SJSA1 (cell line): ENCODE results near the gene AKAP12. TPM values are rescaled to one million over a fixed set of nuclear protein-coding genes. Genes with fewer than 3 reads are reported as not detected.

Experiments
- DNase-seq, 2 experiments: peaks; one replicate each; pipeline ENCODE4 v3.0.0-alpha.2; 2015 to 2020; ENCODE audit warnings: low spot score in 2 of 2, low read depth in 1 of 2
- H3K27ac ChIP-seq: fragments of 250-450 bp; sonication (Bioruptor Pico); 2 replicates; pipeline ENCODE4 v1.5.1; 2020; ENCODE audit warnings: mild to moderate bottlenecking, moderate library complexity
- H3K27me3 ChIP-seq: fragments of 250-450 bp; sonication (Bioruptor Pico); replicated peaks from 2 replicates; pipeline ENCODE4 v1.5.1; 2020; ENCODE audit warnings: mild to moderate bottlenecking, moderate library complexity
- H3K36me3 ChIP-seq: fragments of 250-450 bp; sonication (Bioruptor Pico); 2 replicates; pipeline ENCODE4 v1.5.1; 2020; ENCODE audit warnings: mild to moderate bottlenecking
- H3K4me1 ChIP-seq: fragments of 250-450 bp; sonication (Bioruptor Pico); replicated peaks from 2 replicates; pipeline ENCODE4 v1.6.1; 2021; ENCODE audit warnings: mild to moderate bottlenecking
- H3K4me3 ChIP-seq: fragments of 250-450 bp; sonication (Bioruptor Pico); 2 replicates; pipeline ENCODE4 v1.5.1; 2020; ENCODE audit warnings: mild to moderate bottlenecking
- H3K9me3 ChIP-seq: fragments of 250-450 bp; sonication (Bioruptor Pico); replicated peaks from 2 replicates; pipeline ENCODE4 v1.5.1; 2020; ENCODE audit warnings: mild to moderate bottlenecking
- total RNA-seq: library from RNA; depleted of rRNA; stranded (reverse); fragments of >200 nt; shearing (Covaris generic); gene quantifications from 2 replicates; pipeline ENCODE4 v1.2.3, GENCODE V29; 2014

The AKAP12 gene
- total RNA-seq, 1 experiment from 2014 or later: 5.9 TPM

- no peaks in the 10 kb centered on the region for H3K4me1 ChIP-seq
- H3K36me3 ChIP-seq: no peaks in the 10 kb centered on the region
- H3K27me3 ChIP-seq: no peaks in the 10 kb centered on the region
- no peak overlapping the region for H3K27ac ChIP-seq
- no peak overlapping the region for H3K4me3 ChIP-seq
- no peak for DNase-seq
- H3K9me3 ChIP-seq: no peaks in the 10 kb centered on the region; the same call in 1 of the 2 replicates
Measured at GRCh38 chr6:151225919-151226318, 13.8 kb upstream of the AKAP12 start.

- Histone ChIP-seq H3K9me3 (no peaks in the 10 kb centered on the region), H3K36me3 (no peaks in the 10 kb centered on the region), H3K4me1 (no peaks in the 10 kb centered on the region), H3K27ac (no peak overlapping the region), H3K27me3 (no peaks in the 10 kb centered on the region), H3K4me3 (no peak overlapping the region)
- DNase-seq: no peak
Measured at GRCh38 chr6:151228788-151229400, 10.9 kb upstream of the AKAP12 start.

- no peaks in the 10 kb centered on the region for H3K4me1 ChIP-seq
- H3K27ac ChIP-seq: no peak overlapping the region
- no peaks in the 10 kb centered on the region for H3K36me3 ChIP-seq
- DNase-seq: no peak
- H3K27me3 ChIP-seq: no peaks in the 10 kb centered on the region
- H3K4me3 ChIP-seq: no peak overlapping the region
- H3K9me3 ChIP-seq: no peaks in the 10 kb centered on the region
Measured at GRCh38 chr6:151229401-151230276, 10.1 kb upstream of the AKAP12 start.

GRCh38 chr6:151230277-151230577 is 9.5 kb upstream of the AKAP12 start:
- Histone ChIP-seq H3K4me1 (no peaks in the 10 kb centered on the region), H3K9me3 (no peaks in the 10 kb centered on the region), H3K4me3 (no peak overlapping the region), H3K27ac (no peak overlapping the region), H3K36me3 (no peaks in the 10 kb centered on the region), H3K27me3 (no peaks in the 10 kb centered on the region)
- no peak for DNase-seq

GRCh38 chr6:151232899-151233298 is 6.9 kb upstream of the AKAP12 start:
- DNase-seq: no peak
- no peak overlapping the region for H3K27ac ChIP-seq
- no peaks in the 10 kb centered on the region; the same call in 1 of the 2 replicates for H3K27me3 ChIP-seq
- no peak overlapping the region for H3K4me3 ChIP-seq
- no peaks in the 10 kb centered on the region for H3K9me3 ChIP-seq
- H3K36me3 ChIP-seq: no peaks in the 10 kb centered on the region
- no peaks in the 10 kb centered on the region for H3K4me1 ChIP-seq

GRCh38 chr6:151233731-151234130 is 6.0 kb upstream of the AKAP12 start:
- Histone ChIP-seq H3K27me3 (no peaks in the 10 kb centered on the region; the same call in 1 of the 2 replicates), H3K9me3 (no peaks in the 10 kb centered on the region), H3K4me1 (no peaks in the 10 kb centered on the region), H3K36me3 (no peaks in the 10 kb centered on the region), H3K27ac (no peak overlapping the region), H3K4me3 (no peak overlapping the region)
- DNase-seq: no peak

GRCh38 chr6:151236668-151237401 is 2.9 kb upstream of the AKAP12 start:
- Histone ChIP-seq H3K27me3 (peaks cover 4% of the 10 kb centered on the region; the same call in 1 of the 2 replicates), H3K36me3 (no peaks in the 10 kb centered on the region), H3K9me3 (no peaks in the 10 kb centered on the region), H3K4me1 (peaks cover 7% of the 10 kb centered on the region), H3K27ac (no peak overlapping the region), H3K4me3 (no peak overlapping the region)
- DNase-seq: no peak

GRCh38 chr6:151240036-151240685 is 394 bp downstream of the AKAP12 start:
- no peaks in the 10 kb centered on the region for H3K9me3 ChIP-seq
- H3K27me3 ChIP-seq: peaks cover 8% of the 10 kb centered on the region; the same call in 1 of the 2 replicates
- H3K4me3 ChIP-seq: peak overlapping the region; percentile 47
- peak; percentile 61 to 72 for DNase-seq
- H3K36me3 ChIP-seq: no peaks in the 10 kb centered on the region
- peaks cover 7% of the 10 kb centered on the region for H3K4me1 ChIP-seq
- H3K27ac ChIP-seq: no peak overlapping the region

GRCh38 chr6:151240791-151241642 is 1.2 kb downstream of the AKAP12 start:
- peak; percentile 39 to 50 for DNase-seq
- Histone ChIP-seq H3K27me3 (peaks cover 8% of the 10 kb centered on the region; the same call in 1 of the 2 replicates), H3K36me3 (no peaks in the 10 kb centered on the region), H3K4me3 (peak overlapping the region; percentile 47), H3K9me3 (no peaks in the 10 kb centered on the region), H3K4me1 (peaks cover 7% of the 10 kb centered on the region), H3K27ac (no peak overlapping the region)

- no peak overlapping the region for H3K27ac ChIP-seq
- H3K4me3 ChIP-seq: no peak overlapping the region
- peaks cover 7% of the 10 kb centered on the region for H3K4me1 ChIP-seq
- H3K36me3 ChIP-seq: no peaks in the 10 kb centered on the region
- no peaks in the 10 kb centered on the region for H3K9me3 ChIP-seq
- no peak for DNase-seq
- peaks cover 8% of the 10 kb centered on the region; the same call in 1 of the 2 replicates for H3K27me3 ChIP-seq
Measured at GRCh38 chr6:151241853-151242252, 2.1 kb downstream of the AKAP12 start.

- no peak for DNase-seq
- Histone ChIP-seq H3K27ac (no peak overlapping the region), H3K9me3 (no peaks in the 10 kb centered on the region), H3K36me3 (no peaks in the 10 kb centered on the region), H3K27me3 (peaks cover 8% of the 10 kb centered on the region; the same call in 1 of the 2 replicates), H3K4me3 (no peak overlapping the region), H3K4me1 (peaks cover 7% of the 10 kb centered on the region)
Measured at GRCh38 chr6:151242420-151242861, 2.7 kb downstream of the AKAP12 start.

GRCh38 chr6:151243481-151243880 is 3.7 kb downstream of the AKAP12 start:
- no peak overlapping the region for H3K4me3 ChIP-seq
- H3K36me3 ChIP-seq: no peaks in the 10 kb centered on the region
- no peaks in the 10 kb centered on the region for H3K9me3 ChIP-seq
- peaks cover 8% of the 10 kb centered on the region; the same call in 1 of the 2 replicates for H3K27me3 ChIP-seq
- no peak for DNase-seq
- peaks cover 7% of the 10 kb centered on the region for H3K4me1 ChIP-seq
- H3K27ac ChIP-seq: no peak overlapping the region

- Histone ChIP-seq H3K4me1 (no peaks in the 10 kb centered on the region), H3K9me3 (no peaks in the 10 kb centered on the region), H3K36me3 (no peaks in the 10 kb centered on the region), H3K27me3 (no peaks in the 10 kb centered on the region), H3K4me3 (no peak overlapping the region), H3K27ac (no peak overlapping the region)
- no peak for DNase-seq
Measured at GRCh38 chr6:151247490-151247889, 7.7 kb downstream of the AKAP12 start.
